Subcutaneous adipose tissue (tissue), 4 donors: ENCODE results near the gene EDEM3. TPM values are rescaled to one million over a fixed set of nuclear protein-coding genes. Genes with fewer than 3 reads are reported as not detected.

Source experiments
- CTCF ChIP-seq: fragments of 450-650 bp; IDR thresholded peaks from one replicate; pipeline ENCODE4 v1.5.1; 2016; ENCODE audit warnings: low read depth, mild to moderate bottlenecking, control low read depth, antibody characterized with exemption, moderate library complexity
- total RNA-seq, 4 donors: library from RNA; depleted of rRNA; stranded (reverse); fragments of >200 nt; gene quantifications; one replicate each; pipeline ENCODE4 v1.1.0, GENCODE V29; 2016

Gene EDEM3
- total RNA-seq, 4 donors from 2014 or later: 29.6 to 66.4 (median 44.9) TPM

GRCh38 chr1:184698016-184698415 is 56.6 kb downstream of the EDEM3 start:
- no peak for TF ChIP-seq CTCF

DNA sequence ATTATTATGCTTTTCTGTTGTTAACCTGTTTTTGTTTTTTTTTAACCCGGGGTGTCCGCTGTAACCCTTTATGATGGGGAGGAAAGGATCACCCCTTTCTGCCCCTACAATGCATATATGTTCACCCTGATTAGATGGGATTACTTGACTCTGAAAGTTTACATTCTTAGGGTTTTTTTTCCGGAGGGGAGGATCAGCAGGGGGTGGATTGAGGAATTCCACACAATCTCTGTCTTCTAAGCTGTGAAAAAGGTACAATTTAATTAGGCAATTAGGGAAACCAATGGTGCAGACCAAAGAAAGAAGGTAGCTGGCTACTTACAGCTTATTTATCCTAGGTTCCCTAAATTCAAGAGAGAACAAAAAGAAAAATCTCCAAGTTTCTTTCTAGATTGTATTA is 58.3 kb downstream of the EDEM3 start:
- no peak for TF ChIP-seq CTCF

DNA sequence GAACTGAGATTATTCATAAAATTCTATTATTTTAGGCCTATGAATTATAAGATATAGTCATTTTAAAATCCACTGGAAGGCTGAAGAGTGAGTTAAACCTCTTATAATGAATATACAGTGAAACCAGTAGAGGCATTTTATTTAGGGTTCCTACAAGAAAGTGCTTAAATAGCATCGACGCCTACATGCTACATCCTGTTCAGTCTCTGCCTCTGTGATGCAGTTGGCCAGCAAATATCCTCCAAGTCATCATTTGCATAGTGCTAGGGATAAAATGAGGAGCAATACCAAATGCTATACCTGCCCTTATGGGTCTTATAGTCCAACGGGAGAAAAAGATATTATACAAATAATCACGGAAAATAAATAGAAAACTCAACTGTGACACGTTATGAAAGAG is 59.6 kb downstream of the EDEM3 start:
- no peak for TF ChIP-seq CTCF

GRCh38 chr1:184693011-184693410 is 61.6 kb downstream of the EDEM3 start:
- no peak for TF ChIP-seq CTCF

GRCh38 chr1:184691719-184692324 is 62.8 kb downstream of the EDEM3 start:
- TF ChIP-seq CTCF: no peak

DNA sequence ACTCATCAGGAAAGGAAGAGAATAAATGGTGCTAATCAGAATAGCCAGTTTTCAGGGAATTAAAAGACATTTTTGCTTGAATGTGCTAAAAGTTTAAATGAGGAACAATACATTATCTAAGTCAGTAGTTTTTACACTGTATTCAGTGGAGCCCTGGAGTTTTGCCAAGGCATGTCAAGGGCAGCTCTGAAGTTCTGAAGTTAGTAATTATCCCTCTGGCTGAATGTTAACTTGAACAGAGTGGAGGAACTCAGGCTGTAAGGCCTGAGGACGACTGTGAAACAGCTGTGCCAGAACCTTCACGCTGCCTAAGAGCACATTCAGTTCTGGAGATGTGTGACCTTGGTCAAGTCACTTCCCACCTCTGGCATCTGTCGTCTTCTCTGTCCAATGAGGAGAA is 68.1 kb downstream of the EDEM3 start:
- no peak for TF ChIP-seq CTCF

GRCh38 chr1:184685116-184685515 is 69.5 kb downstream of the EDEM3 start:
- TF ChIP-seq CTCF: no peak
